ENCODE measurements around the gene LRRC71.

LRRC71 gene

DNA sequence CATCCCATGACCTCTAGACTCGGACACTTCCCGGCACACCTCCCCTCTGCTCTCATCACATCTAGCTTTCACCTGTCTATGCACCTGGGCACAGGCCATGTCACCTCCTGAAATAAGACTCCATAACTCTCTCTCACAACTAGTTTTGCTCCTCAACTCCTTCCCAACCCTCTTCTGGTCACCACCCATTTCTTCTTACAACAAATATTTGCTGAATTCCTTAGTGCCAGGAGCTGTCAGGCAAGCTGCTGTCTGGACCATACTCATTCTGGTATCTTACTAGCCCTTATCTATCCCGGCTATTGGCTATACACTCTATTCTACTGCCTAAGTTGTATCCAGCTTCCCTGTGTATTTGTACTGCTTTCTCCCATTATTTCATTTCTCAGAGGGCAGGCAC, 49.1 kb downstream of the LRRC71 start:
- no peak overlapping the region for H3K27ac ChIP-seq
- CTCF ChIA-PET, result interaction anchor here (0.6 kb wide), 1 partner anchor 14 kb away, joined by 5 read pairs; no protein-coding TSS in a partner anchor
- TF ChIP-seq, protein P1, sequence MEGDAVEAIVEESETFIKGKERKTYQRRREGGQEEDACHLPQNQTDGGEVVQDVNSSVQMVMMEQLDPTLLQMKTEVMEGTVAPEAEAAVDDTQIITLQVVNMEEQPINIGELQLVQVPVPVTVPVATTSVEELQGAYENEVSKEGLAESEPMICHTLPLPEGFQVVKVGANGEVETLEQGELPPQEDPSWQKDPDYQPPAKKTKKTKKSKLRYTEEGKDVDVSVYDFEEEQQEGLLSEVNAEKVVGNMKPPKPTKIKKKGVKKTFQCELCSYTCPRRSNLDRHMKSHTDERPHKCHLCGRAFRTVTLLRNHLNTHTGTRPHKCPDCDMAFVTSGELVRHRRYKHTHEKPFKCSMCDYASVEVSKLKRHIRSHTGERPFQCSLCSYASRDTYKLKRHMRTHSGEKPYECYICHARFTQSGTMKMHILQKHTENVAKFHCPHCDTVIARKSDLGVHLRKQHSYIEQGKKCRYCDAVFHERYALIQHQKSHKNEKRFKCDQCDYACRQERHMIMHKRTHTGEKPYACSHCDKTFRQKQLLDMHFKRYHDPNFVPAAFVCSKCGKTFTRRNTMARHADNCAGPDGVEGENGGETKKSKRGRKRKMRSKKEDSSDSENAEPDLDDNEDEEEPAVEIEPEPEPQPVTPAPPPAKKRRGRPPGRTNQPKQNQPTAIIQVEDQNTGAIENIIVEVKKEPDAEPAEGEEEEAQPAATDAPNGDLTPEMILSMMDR (conservative IDR thresholded peaks at IDR 0.05; ENCODE audit: low read depth), result no peak
- no peak for DNase-seq (ENCODE audit: low spot score)
- POLR2A ChIA-PET (ENCODE audit: low non-redundant PET), result no interaction called here

DNA sequence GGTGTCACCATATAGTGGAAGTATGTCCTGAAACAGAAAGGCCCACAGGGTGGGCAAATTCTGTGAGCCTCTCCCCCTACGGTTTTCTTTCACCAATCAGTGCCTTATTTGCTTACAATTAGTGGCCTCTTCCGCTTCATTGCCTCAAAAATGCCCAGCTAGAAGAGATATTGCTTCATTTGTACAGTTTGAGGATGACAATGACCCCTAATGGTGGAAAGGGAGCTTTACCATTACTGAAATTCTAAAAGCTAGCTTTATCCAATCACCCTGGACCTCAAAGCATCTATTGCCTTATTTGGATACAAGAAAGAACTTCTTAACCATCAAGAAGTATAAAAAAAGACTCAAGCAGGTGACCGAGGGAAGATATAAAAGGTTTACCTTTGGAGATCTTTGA, 49.6 kb downstream of the LRRC71 start:
- DNase-seq (ENCODE audit: low spot score), result no peak
- CTCF ChIA-PET, result interaction anchor here (0.6 kb wide), 1 partner anchor 14 kb away, joined by 5 read pairs; no protein-coding TSS in a partner anchor

DNA sequence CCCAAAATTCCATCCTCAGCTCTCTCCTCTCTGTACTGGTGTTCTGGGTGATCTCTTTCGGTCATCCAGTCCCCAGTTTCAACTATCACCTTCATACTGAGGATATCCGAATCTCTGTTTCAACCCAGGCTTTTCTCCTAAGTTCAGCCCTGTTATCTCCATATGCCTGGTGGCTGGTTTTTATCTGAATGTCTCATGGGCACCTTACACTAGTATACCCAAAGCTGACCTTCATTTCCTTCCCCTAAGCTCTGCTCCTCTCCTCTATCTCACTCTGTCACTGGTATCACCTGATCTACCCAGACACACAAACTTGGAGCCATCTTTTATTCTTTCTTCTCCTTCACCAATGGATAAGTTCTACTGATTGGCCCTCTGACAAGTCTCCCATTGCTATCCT, 53.0 kb downstream of the LRRC71 start:
- TF ChIP-seq, protein P1 (conservative IDR thresholded peaks at IDR 0.05; ENCODE audit: low read depth), result no peak
- ChIA-PET POLR2A (ENCODE audit: low non-redundant PET) (no interaction called here), CTCF (no interaction called here)
- no peak for DNase-seq (ENCODE audit: low spot score)
- H3K27ac ChIP-seq, result no peak overlapping the region

More for the DNA sequence above, 49.6 kb downstream of the LRRC71 start:
- no peak overlapping the region for H3K27ac ChIP-seq
- TF ChIP-seq, protein P1 (conservative IDR thresholded peaks at IDR 0.05; ENCODE audit: low read depth), result no peak
- POLR2A ChIA-PET (ENCODE audit: low non-redundant PET), result no interaction called here

DNA sequence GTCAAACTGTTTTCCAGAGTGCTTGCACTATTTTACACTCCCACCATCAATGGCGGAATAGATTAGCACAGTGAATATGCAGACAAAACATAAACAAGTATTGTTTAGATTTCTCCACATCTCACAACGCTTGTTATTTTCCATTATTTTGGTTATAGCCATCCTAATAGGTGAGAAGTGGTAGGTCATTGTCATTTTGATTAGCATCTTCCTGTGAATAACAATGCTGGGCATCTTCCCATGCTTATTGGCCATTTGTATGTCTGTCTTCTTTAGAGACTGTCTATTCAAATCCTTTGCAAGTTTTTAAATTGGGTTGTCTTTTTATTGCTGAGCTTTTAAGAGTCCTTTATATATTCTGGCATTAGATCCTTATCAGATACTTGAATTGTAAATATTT, 54.7 kb downstream of the LRRC71 start:
- ChIA-PET CTCF (no interaction called here), POLR2A (ENCODE audit: low non-redundant PET) (no interaction called here)
- TF ChIP-seq, protein P1 (conservative IDR thresholded peaks at IDR 0.05; ENCODE audit: low read depth), result no peak
- H3K27ac ChIP-seq, result no peak overlapping the region
- no peak for DNase-seq (ENCODE audit: low spot score)

DNA sequence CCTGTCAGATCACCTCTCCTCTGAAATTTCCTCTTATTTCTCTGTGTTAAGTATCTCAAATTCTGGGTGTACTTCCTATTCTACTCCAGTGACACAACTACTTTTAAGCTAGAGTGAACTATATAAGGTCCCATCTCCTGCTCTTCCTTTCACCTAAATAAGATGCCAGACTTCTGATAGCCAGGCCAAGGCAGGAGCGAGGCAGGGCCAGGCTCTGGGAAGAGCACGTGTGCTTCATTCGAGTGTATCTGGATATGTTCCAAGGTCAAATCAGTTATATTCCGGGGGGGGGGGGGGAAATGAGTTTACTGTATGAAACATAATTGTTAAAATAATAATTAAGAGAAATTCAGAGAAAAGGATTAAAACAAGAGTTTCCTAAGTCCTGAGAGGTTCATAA, 60.1 kb downstream of the LRRC71 start:
- TF ChIP-seq, protein P1 (conservative IDR thresholded peaks at IDR 0.05; ENCODE audit: low read depth), result no peak
- POLR2A ChIA-PET (ENCODE audit: low non-redundant PET), result no interaction called here
- DNase-seq (ENCODE audit: low spot score), result no peak
- CTCF ChIA-PET, result interaction anchor here (0.6 kb wide), 2 partner anchors 90 to 379 kb away, joined by 3 to 4 read pairs; no protein-coding TSS in a partner anchor
- H3K27ac ChIP-seq, result no peak overlapping the region
